SIG-M5 (cell line): ENCODE measurements around the gene LARP4B.

Source experiments
- DNase-seq: peaks from one replicate; lab custom pipeline; 2025; lab: John Stamatoyannopoulos, UW

LARP4B gene

GRCh38 chr10:924524-924859, 7.0 kb downstream of the LARP4B start:
- DNase-seq, result no peak

- no peak for DNase-seq
Measured at GRCh38 chr10:923844-924523, 7.5 kb downstream of the LARP4B start.

GRCh38 chr10:921471-922414, 9.8 kb downstream of the LARP4B start:
- no peak for DNase-seq

GRCh38 chr10:920450-920849, 11.1 kb downstream of the LARP4B start:
- DNase-seq, result no peak

GRCh38 chr10:919481-919880, 12.0 kb downstream of the LARP4B start:
- DNase-seq, result no peak

- no peak for DNase-seq
Measured at GRCh38 chr10:917999-918398, 13.5 kb downstream of the LARP4B start.

GRCh38 chr10:917416-917720, 14.1 kb downstream of the LARP4B start:
- no peak for DNase-seq

GRCh38 chr10:916716-917415, 14.6 kb downstream of the LARP4B start:
- DNase-seq, result no peak

- DNase-seq, result no peak
Measured at GRCh38 chr10:909831-910230, 21.7 kb downstream of the LARP4B start.

- no peak for DNase-seq
Measured at GRCh38 chr10:905972-906371, 25.5 kb downstream of the LARP4B start.

- no peak for DNase-seq
Measured at GRCh38 chr10:905503-905902, 26.0 kb downstream of the LARP4B start.

- no peak for DNase-seq
Measured at GRCh38 chr10:904403-904802, 27.1 kb downstream of the LARP4B start.

- no peak for DNase-seq
Measured at GRCh38 chr10:898141-898540, 33.4 kb downstream of the LARP4B start.

GRCh38 chr10:896982-897381, 34.5 kb downstream of the LARP4B start:
- DNase-seq, result no peak

GRCh38 chr10:895324-895723, 36.2 kb downstream of the LARP4B start:
- DNase-seq, result no peak

- no peak for DNase-seq
Measured at GRCh38 chr10:878895-879294, 52.6 kb downstream of the LARP4B start.

- DNase-seq, result no peak
Measured at GRCh38 chr10:878333-878759, 53.2 kb downstream of the LARP4B start.

GRCh38 chr10:876438-876837, 55.1 kb downstream of the LARP4B start:
- no peak for DNase-seq

- DNase-seq, result no peak
Measured at GRCh38 chr10:873020-873419, 58.5 kb downstream of the LARP4B start.

- DNase-seq, result no peak
Measured at GRCh38 chr10:871951-872403, 59.5 kb downstream of the LARP4B start.

GRCh38 chr10:870564-871166, 60.8 kb downstream of the LARP4B start:
- no peak for DNase-seq

- no peak for DNase-seq
Measured at GRCh38 chr10:869171-869570, 62.3 kb downstream of the LARP4B start.
